Measurements from ENCODE around the gene PRSS1. TPM values are rescaled to one million over a fixed set of nuclear protein-coding genes. Genes with fewer than 3 reads are reported as not detected.

Gene PRSS1
- total and polyA plus RNA-seq, 2 of the 8 experiments (the other 6 are each of a cell fraction or from before 2014, with no cell fraction given): 0.09 TPM; not detected in 1

DNA sequence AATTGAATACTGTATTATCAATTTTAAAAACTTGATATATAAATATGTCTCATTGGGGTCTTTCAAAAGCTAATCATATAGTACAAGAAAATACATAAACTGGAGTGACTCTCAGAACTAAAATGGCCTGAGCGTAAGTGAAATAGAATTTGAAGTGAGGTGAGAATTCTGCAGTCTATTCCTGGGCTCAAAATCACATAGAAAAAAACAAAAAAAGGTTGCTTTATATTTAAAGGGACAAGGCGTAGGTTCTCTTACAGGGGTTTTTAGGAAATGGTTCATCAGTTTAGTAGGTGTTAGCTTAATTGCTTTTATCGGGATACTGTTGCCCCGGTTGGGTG, 36.7 kb upstream of the PRSS1 start (continued):
- TF ChIP-seq, protein P1, sequence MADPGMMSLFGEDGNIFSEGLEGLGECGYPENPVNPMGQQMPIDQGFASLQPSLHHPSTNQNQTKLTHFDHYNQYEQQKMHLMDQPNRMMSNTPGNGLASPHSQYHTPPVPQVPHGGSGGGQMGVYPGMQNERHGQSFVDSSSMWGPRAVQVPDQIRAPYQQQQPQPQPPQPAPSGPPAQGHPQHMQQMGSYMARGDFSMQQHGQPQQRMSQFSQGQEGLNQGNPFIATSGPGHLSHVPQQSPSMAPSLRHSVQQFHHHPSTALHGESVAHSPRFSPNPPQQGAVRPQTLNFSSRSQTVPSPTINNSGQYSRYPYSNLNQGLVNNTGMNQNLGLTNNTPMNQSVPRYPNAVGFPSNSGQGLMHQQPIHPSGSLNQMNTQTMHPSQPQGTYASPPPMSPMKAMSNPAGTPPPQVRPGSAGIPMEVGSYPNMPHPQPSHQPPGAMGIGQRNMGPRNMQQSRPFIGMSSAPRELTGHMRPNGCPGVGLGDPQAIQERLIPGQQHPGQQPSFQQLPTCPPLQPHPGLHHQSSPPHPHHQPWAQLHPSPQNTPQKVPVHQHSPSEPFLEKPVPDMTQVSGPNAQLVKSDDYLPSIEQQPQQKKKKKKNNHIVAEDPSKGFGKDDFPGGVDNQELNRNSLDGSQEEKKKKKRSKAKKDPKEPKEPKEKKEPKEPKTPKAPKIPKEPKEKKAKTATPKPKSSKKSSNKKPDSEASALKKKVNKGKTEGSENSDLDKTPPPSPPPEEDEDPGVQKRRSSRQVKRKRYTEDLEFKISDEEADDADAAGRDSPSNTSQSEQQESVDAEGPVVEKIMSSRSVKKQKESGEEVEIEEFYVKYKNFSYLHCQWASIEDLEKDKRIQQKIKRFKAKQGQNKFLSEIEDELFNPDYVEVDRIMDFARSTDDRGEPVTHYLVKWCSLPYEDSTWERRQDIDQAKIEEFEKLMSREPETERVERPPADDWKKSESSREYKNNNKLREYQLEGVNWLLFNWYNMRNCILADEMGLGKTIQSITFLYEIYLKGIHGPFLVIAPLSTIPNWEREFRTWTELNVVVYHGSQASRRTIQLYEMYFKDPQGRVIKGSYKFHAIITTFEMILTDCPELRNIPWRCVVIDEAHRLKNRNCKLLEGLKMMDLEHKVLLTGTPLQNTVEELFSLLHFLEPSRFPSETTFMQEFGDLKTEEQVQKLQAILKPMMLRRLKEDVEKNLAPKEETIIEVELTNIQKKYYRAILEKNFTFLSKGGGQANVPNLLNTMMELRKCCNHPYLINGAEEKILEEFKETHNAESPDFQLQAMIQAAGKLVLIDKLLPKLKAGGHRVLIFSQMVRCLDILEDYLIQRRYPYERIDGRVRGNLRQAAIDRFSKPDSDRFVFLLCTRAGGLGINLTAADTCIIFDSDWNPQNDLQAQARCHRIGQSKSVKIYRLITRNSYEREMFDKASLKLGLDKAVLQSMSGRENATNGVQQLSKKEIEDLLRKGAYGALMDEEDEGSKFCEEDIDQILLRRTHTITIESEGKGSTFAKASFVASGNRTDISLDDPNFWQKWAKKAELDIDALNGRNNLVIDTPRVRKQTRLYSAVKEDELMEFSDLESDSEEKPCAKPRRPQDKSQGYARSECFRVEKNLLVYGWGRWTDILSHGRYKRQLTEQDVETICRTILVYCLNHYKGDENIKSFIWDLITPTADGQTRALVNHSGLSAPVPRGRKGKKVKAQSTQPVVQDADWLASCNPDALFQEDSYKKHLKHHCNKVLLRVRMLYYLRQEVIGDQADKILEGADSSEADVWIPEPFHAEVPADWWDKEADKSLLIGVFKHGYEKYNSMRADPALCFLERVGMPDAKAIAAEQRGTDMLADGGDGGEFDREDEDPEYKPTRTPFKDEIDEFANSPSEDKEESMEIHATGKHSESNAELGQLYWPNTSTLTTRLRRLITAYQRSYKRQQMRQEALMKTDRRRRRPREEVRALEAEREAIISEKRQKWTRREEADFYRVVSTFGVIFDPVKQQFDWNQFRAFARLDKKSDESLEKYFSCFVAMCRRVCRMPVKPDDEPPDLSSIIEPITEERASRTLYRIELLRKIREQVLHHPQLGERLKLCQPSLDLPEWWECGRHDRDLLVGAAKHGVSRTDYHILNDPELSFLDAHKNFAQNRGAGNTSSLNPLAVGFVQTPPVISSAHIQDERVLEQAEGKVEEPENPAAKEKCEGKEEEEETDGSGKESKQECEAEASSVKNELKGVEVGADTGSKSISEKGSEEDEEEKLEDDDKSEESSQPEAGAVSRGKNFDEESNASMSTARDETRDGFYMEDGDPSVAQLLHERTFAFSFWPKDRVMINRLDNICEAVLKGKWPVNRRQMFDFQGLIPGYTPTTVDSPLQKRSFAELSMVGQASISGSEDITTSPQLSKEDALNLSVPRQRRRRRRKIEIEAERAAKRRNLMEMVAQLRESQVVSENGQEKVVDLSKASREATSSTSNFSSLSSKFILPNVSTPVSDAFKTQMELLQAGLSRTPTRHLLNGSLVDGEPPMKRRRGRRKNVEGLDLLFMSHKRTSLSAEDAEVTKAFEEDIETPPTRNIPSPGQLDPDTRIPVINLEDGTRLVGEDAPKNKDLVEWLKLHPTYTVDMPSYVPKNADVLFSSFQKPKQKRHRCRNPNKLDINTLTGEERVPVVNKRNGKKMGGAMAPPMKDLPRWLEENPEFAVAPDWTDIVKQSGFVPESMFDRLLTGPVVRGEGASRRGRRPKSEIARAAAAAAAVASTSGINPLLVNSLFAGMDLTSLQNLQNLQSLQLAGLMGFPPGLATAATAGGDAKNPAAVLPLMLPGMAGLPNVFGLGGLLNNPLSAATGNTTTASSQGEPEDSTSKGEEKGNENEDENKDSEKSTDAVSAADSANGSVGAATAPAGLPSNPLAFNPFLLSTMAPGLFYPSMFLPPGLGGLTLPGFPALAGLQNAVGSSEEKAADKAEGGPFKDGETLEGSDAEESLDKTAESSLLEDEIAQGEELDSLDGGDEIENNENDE (IDR thresholded peaks at IDR 0.05; ENCODE audit: insufficient replicate concordance, low read length): no peak
- TF ChIP-seq E2F6 (IDR thresholded peaks at IDR 0.05) (no peak), JUN (IDR thresholded peaks at IDR 0.05; ENCODE audit: low read depth, low read length) (no peak), POU5F1 (IDR thresholded peaks at IDR 0.05; ENCODE audit: low read depth, low read length) (no peak), CEBPB (IDR thresholded peaks at IDR 0.05; ENCODE audit: low read depth, low read length) (no peak), RBBP5 (IDR thresholded peaks at IDR 0.05; ENCODE audit: borderline replicate concordance, low read depth, low read length) (no peak), BCL11A (IDR thresholded peaks at IDR 0.05; ENCODE audit: low read depth in 2 of 2, low read length in 2 of 2) (no peak), TCF12 (IDR thresholded peaks at IDR 0.05; ENCODE audit: low read depth, low read length) (no peak)
- TF ChIP-seq, protein P2, sequence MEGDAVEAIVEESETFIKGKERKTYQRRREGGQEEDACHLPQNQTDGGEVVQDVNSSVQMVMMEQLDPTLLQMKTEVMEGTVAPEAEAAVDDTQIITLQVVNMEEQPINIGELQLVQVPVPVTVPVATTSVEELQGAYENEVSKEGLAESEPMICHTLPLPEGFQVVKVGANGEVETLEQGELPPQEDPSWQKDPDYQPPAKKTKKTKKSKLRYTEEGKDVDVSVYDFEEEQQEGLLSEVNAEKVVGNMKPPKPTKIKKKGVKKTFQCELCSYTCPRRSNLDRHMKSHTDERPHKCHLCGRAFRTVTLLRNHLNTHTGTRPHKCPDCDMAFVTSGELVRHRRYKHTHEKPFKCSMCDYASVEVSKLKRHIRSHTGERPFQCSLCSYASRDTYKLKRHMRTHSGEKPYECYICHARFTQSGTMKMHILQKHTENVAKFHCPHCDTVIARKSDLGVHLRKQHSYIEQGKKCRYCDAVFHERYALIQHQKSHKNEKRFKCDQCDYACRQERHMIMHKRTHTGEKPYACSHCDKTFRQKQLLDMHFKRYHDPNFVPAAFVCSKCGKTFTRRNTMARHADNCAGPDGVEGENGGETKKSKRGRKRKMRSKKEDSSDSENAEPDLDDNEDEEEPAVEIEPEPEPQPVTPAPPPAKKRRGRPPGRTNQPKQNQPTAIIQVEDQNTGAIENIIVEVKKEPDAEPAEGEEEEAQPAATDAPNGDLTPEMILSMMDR (IDR thresholded peaks at IDR 0.05; ENCODE audit: control extremely low read depth in 1 of 3, insufficient read depth in 1 of 3, low read depth in 1 of 3, low read length in 3 of 3): no peak

Data from H1 (cell line).